ENCODE data around the gene CHD9.

DNA sequence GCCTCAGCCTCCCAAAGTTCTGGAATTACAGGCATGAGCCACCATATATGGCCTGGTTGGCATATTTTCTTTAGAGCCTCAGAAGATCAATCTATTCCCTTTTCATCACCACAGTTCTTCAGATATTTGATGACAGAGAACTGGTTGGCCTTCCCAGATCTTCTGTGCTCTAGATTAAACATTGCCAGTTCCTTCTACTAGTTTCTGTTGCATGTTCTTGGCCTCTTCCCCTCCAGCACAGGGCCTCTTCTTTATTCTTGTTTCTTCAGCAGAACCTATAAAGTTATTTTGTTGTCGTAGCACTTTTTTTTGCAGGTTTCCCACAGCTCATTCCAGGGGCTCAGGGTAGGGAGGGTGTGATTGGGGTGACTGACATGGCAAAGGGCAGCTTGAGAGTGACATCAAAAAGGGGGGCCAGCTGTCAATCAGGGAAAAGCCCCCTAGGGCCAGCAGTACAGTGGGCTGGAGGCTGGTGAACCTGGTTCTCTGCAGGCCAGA is 9.3 kb downstream of the CHD9 start:
- no peak for TF ChIP-seq CTCF (IDR thresholded peaks at IDR 0.05; ENCODE audit: low read depth, low read length)
- TF ChIP-seq MYC (IDR thresholded peaks at IDR 0.05; ENCODE audit: low read depth, low read length): no peak
